Measurements from ENCODE around the gene ARHGAP11A.

The ARHGAP11A gene

GRCh38 chr15:32657198-32657883 lies 42.0 kb downstream of the ARHGAP11A start:
- DNase-seq (ENCODE audit: low read depth in 2 of 2), result no peak

- no peak for DNase-seq (ENCODE audit: low read depth in 2 of 2)
Measured at GRCh38 chr15:32657941-32658340, 42.6 kb downstream of the ARHGAP11A start.

GRCh38 chr15:32659340-32660155 lies 44.2 kb downstream of the ARHGAP11A start:
- no peak for DNase-seq (ENCODE audit: low read depth in 2 of 2)

GRCh38 chr15:32663671-32664070 lies 48.4 kb downstream of the ARHGAP11A start:
- no peak for DNase-seq (ENCODE audit: low read depth in 2 of 2)

GRCh38 chr15:32664796-32665195 lies 49.5 kb downstream of the ARHGAP11A start:
- DNase-seq (ENCODE audit: low read depth in 2 of 2), result no peak

GRCh38 chr15:32667321-32667720 lies 52.0 kb downstream of the ARHGAP11A start:
- no peak for DNase-seq (ENCODE audit: low read depth in 2 of 2)

- no peak for DNase-seq (ENCODE audit: low read depth in 2 of 2)
Measured at GRCh38 chr15:32668942-32669341, 53.6 kb downstream of the ARHGAP11A start.

- no peak for DNase-seq (ENCODE audit: low read depth in 2 of 2)
Measured at GRCh38 chr15:32669896-32670611, 54.8 kb downstream of the ARHGAP11A start.

GRCh38 chr15:32670623-32671022 lies 55.3 kb downstream of the ARHGAP11A start:
- DNase-seq (ENCODE audit: low read depth in 2 of 2), result no peak

- DNase-seq (ENCODE audit: low read depth in 2 of 2), result no peak
Measured at GRCh38 chr15:32671339-32672325, 56.3 kb downstream of the ARHGAP11A start.

- DNase-seq (ENCODE audit: low read depth in 2 of 2), result no peak
Measured at GRCh38 chr15:32674681-32675080, 59.4 kb downstream of the ARHGAP11A start.

- no peak for DNase-seq (ENCODE audit: low read depth in 2 of 2)
Measured at GRCh38 chr15:32675466-32675865, 60.2 kb downstream of the ARHGAP11A start.

- DNase-seq (ENCODE audit: low read depth in 2 of 2), result no peak
Measured at GRCh38 chr15:32676169-32676568, 60.9 kb downstream of the ARHGAP11A start.

- no peak for DNase-seq (ENCODE audit: low read depth in 2 of 2)
Measured at GRCh38 chr15:32677238-32677750, 62.0 kb downstream of the ARHGAP11A start.

GRCh38 chr15:32679298-32679690 lies 64.0 kb downstream of the ARHGAP11A start:
- DNase-seq (ENCODE audit: low read depth in 2 of 2), result no peak

GRCh38 chr15:32682569-32682968 lies 67.3 kb downstream of the ARHGAP11A start:
- DNase-seq (ENCODE audit: low read depth in 2 of 2), result no peak

GRCh38 chr15:32682977-32683630 lies 67.8 kb downstream of the ARHGAP11A start:
- no peak for DNase-seq (ENCODE audit: low read depth in 2 of 2)

GRCh38 chr15:32683906-32684584 lies 68.7 kb downstream of the ARHGAP11A start:
- DNase-seq (ENCODE audit: low read depth in 2 of 2), result no peak

GRCh38 chr15:32685576-32685975 lies 70.3 kb downstream of the ARHGAP11A start:
- no peak for DNase-seq (ENCODE audit: low read depth in 2 of 2)

- DNase-seq (ENCODE audit: low read depth in 2 of 2), result no peak
Measured at GRCh38 chr15:32687556-32687955, 72.3 kb downstream of the ARHGAP11A start.
